Right atrium auricular region (tissue), 2 donors: ENCODE measurements around the gene RAP1A. TPM values are rescaled to one million over a fixed set of nuclear protein-coding genes. Genes with fewer than 3 reads are reported as not detected.

Experiments used
- DNase-seq: peaks from one replicate; pipeline ENCODE4 v3.0.0-alpha.2; 2019; ENCODE audit warnings: low spot score
- H3K27ac ChIP-seq, 2 donors: fragments of 200-600 bp; sonication (generic); 1 replicate in 1 of 2; 2 replicates in 1 of 2; pipeline ENCODE4 v1.5.1; 2016 to 2019
- H3K27me3 ChIP-seq, 2 donors: fragments of 200-600 bp; sonication (generic); one replicate each; pipeline versions ENCODE4 v1.5.1 to v1.6.0; 2017 to 2019
- H3K36me3 ChIP-seq: fragments of 200-600 bp; sonication (generic); one replicate; pipeline ENCODE4 v1.5.1; 2016
- H3K4me1 ChIP-seq, 2 donors: fragments of 200-600 bp; sonication (generic); one replicate each; pipeline versions ENCODE4 v1.5.1 to v1.6.0; 2017 to 2019
- H3K4me3 ChIP-seq, 2 donors: fragments of 200-600 bp; sonication (generic); 1 replicate in 1 of 2; 2 replicates in 1 of 2; pipeline ENCODE4 v1.5.1; 2017 to 2019; ENCODE audit warnings: mild to moderate bottlenecking in 1 of 2, moderate library complexity in 1 of 2
- H3K9me3 ChIP-seq, 2 donors: fragments of 200-600 bp; sonication (generic); one replicate each; pipeline ENCODE4 v1.5.1; 2019
- CTCF ChIP-seq, 2 donors: fragments of 200-600 bp; sonication (generic); IDR thresholded peaks; one replicate each; pipeline ENCODE4 v1.5.1; 2019; ENCODE audit warnings: antibody characterized with exemption in 2 of 2
- total RNA-seq, 2 donors: library from RNA; depleted of rRNA; stranded (reverse); fragments of >200 nt; gene quantifications; one replicate each; pipeline ENCODE4 v1.1.0, GENCODE V29; 2016

Gene RAP1A
- total RNA-seq, 2 donors from 2014 or later: 62.1 to 72.8 TPM

GRCh38 chr1:111716333-111716732, 96.7 kb downstream of the RAP1A start:
- Histone ChIP-seq H3K36me3 (peaks cover 4% of the 10 kb centered on the region), H3K27me3 (no peaks in the 10 kb centered on the region), H3K27ac (no peak overlapping the region), H3K4me3 (no peak overlapping the region), H3K9me3 (no peaks in the 10 kb centered on the region), H3K4me1 (peaks cover 2 to 24% of the 10 kb centered on the region in 2 donors)
- no peak for TF ChIP-seq CTCF (IDR thresholded peaks at IDR 0.05)
- no peak for DNase-seq

- H3K36me3 ChIP-seq: peaks cover 4% of the 10 kb centered on the region
- H3K27ac ChIP-seq: no peak overlapping the region
- peaks cover 2 to 36% of the 10 kb centered on the region in 2 donors for H3K4me1 ChIP-seq
- TF ChIP-seq CTCF (IDR thresholded peaks at IDR 0.05): no peak
- H3K27me3 ChIP-seq: no peaks in the 10 kb centered on the region
- DNase-seq: no peak
- no peak overlapping the region for H3K4me3 ChIP-seq
- H3K9me3 ChIP-seq: no peaks in the 10 kb centered on the region
Measured at GRCh38 chr1:111717450-111717849, 97.9 kb downstream of the RAP1A start.

- TF ChIP-seq CTCF (IDR thresholded peaks at IDR 0.05): no peak
- H3K4me1 ChIP-seq: peaks cover 2 to 52% of the 10 kb centered on the region in 2 donors
- H3K36me3 ChIP-seq: peaks cover 4% of the 10 kb centered on the region
- H3K4me3 ChIP-seq: no peak overlapping the region
- H3K27me3 ChIP-seq: no peaks in the 10 kb centered on the region
- peak overlapping the region; percentile 62 to 68 for H3K27ac ChIP-seq
- no peak for DNase-seq
- H3K9me3 ChIP-seq: no peaks in the 10 kb centered on the region
Measured at GRCh38 chr1:111719135-111719534, 99.5 kb downstream of the RAP1A start.

GRCh38 chr1:111719674-111720132, 100.1 kb downstream of the RAP1A start:
- Histone ChIP-seq H3K4me1 (peaks cover 2 to 57% of the 10 kb centered on the region in 2 donors), H3K4me3 (no peak overlapping the region), H3K9me3 (no peaks in the 10 kb centered on the region), H3K36me3 (no peaks in the 10 kb centered on the region), H3K27me3 (no peaks in the 10 kb centered on the region), H3K27ac (peak overlapping the region; percentile 62 to 68)
- no peak for TF ChIP-seq CTCF (IDR thresholded peaks at IDR 0.05)
- DNase-seq: no peak

- peaks cover 2 to 64% of the 10 kb centered on the region in 2 donors for H3K4me1 ChIP-seq
- no peak overlapping the region for H3K4me3 ChIP-seq
- no peaks in the 10 kb centered on the region for H3K36me3 ChIP-seq
- TF ChIP-seq CTCF (IDR thresholded peaks at IDR 0.05): no peak
- H3K9me3 ChIP-seq: no peaks in the 10 kb centered on the region
- no peak for DNase-seq
- no peaks in the 10 kb centered on the region for H3K27me3 ChIP-seq
- H3K27ac ChIP-seq: peak overlapping the region; percentile 62 to 68
Measured at GRCh38 chr1:111720274-111720976, 100.8 kb downstream of the RAP1A start.
